Measurements from ENCODE around the gene ACTL6B.

ACTL6B gene

DNA sequence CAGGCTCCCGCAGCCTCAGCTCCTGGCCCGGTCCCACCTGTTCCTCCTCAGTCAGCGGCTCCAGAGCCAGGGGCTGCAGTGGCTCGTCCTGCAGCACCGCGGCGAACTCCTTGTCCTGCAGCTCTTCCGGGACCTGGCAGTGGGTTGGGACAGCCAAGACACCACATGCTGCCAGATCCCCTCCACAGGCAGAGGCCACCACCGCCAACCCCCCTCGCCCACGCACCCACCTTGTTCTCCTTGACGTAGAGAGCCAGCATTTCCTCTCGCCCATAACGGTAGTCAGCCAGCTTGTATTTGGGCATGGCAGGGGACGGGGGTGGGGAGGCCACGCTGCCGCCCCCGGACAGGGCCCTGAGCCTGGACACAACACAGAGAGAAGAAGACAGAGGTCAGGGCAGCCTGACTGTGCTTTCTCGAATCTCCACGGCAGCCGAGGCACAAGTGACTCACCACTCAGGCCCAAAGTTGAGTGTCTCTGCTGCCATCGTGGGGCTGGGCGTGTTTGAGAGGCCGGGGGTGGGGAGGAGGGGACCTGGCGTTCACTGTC lies 31.6 kb upstream of the ACTL6B start:
- no peak overlapping the region for H3K4me3 ChIP-seq (ENCODE audit: low read depth, low read length)
- no peak for TF ChIP-seq MYC (IDR thresholded peaks at IDR 0.05; ENCODE audit: low read depth, low read length)
- TF ChIP-seq, protein P1, sequence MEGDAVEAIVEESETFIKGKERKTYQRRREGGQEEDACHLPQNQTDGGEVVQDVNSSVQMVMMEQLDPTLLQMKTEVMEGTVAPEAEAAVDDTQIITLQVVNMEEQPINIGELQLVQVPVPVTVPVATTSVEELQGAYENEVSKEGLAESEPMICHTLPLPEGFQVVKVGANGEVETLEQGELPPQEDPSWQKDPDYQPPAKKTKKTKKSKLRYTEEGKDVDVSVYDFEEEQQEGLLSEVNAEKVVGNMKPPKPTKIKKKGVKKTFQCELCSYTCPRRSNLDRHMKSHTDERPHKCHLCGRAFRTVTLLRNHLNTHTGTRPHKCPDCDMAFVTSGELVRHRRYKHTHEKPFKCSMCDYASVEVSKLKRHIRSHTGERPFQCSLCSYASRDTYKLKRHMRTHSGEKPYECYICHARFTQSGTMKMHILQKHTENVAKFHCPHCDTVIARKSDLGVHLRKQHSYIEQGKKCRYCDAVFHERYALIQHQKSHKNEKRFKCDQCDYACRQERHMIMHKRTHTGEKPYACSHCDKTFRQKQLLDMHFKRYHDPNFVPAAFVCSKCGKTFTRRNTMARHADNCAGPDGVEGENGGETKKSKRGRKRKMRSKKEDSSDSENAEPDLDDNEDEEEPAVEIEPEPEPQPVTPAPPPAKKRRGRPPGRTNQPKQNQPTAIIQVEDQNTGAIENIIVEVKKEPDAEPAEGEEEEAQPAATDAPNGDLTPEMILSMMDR (IDR thresholded peaks at IDR 0.05; ENCODE audit: low read depth, low read length) = no peak
- TF ChIP-seq POLR2A (IDR thresholded peaks at IDR 0.05; ENCODE audit: extremely low read depth, insufficient read length) = no peak
- no peak for DNase-seq (ENCODE audit: low read depth)

DNA sequence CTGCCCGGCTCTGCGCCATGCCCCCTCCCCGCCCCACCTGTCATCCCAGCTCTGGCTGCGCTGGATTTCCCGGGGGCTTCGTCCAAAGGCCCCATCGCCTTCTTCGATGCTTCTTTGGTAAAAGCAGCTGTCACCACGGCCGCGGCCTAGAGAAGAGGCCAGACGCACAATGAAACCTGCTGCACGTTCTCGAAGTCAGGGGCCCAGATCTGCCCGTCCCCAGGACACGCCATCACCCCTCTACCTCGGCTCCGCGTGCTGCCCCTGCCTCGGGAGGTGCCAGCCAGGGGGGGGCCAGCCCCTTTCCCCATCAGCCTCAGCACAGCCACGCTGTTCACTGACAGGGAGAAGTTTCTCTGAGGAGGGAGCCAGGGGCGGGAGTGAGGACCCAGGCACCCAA lies 31.0 kb upstream of the ACTL6B start:
- H3K4me3 ChIP-seq (ENCODE audit: low read depth, low read length) = no peak overlapping the region
- no peak for DNase-seq (ENCODE audit: low read depth)
- TF ChIP-seq, protein P1 (IDR thresholded peaks at IDR 0.05; ENCODE audit: low read depth, low read length) = no peak
- no peak for TF ChIP-seq MYC (IDR thresholded peaks at IDR 0.05; ENCODE audit: low read depth, low read length)
- TF ChIP-seq, protein P2, sequence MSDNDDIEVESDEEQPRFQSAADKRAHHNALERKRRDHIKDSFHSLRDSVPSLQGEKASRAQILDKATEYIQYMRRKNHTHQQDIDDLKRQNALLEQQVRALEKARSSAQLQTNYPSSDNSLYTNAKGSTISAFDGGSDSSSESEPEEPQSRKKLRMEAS (IDR thresholded peaks at IDR 0.05; ENCODE audit: low read depth, low read length) = no peak
- no peak for TF ChIP-seq POLR2A (IDR thresholded peaks at IDR 0.05; ENCODE audit: extremely low read depth, insufficient read length)

DNA sequence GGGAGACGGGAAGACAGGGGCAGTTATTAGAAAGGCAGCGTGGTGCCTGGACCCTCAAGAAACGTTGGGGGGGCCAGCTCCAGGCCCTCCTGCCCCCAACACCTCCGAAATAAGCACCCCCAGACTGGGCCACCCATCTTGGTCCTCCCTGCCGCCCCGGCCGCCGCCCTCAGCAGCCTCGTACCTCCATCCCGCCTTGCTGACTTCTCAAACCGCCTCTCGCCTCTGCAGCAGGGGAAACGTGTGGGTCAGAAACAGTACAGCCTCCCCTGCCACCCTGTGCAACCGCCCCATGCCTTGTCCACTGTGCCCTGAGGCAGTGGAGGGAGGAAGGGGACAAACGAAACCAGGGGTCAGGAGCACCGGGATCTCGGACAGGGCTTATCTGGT lies 30.6 kb upstream of the ACTL6B start:
- TF ChIP-seq, protein P2 (IDR thresholded peaks at IDR 0.05; ENCODE audit: low read depth, low read length) = no peak
- TF ChIP-seq, protein P1 (IDR thresholded peaks at IDR 0.05; ENCODE audit: low read depth, low read length) = no peak
- TF ChIP-seq MYC (IDR thresholded peaks at IDR 0.05; ENCODE audit: low read depth, low read length) (no peak), POLR2A (IDR thresholded peaks at IDR 0.05; ENCODE audit: extremely low read depth, insufficient read length) (no peak)
- no peak overlapping the region for H3K4me3 ChIP-seq (ENCODE audit: low read depth, low read length)
- no peak for DNase-seq (ENCODE audit: low read depth)

DNA sequence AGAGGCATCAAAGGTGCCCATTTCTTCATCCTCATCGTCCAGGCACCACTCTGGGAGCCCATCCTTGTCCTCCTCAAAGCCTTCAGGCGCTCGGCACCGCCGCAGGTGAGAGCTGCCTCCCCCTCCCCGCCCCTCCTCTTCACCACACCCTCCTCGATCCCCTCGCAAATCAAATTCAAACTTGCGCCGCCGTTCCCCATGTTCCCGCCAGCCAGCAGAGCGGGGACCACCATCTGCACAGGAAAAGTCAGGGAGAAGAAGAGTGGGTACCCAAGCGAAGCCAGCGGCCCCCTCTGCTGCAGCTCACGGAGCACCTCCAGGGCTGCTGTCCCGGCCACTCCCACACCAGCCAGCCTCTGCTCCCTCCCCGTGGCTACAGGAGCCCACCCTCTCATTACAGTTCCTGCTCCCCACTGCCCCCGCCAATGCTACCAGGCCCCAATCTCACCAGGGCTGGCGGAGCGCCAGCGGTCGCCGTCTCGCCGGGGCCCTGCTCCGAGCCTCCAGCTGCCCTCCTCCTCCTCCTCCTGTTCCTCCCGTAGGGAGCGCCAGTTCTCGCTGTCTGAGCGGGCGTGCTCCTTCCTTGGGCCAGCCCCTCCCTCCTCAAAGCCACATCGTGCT lies 30.1 kb upstream of the ACTL6B start:
- no peak for TF ChIP-seq POLR2A (IDR thresholded peaks at IDR 0.05; ENCODE audit: extremely low read depth, insufficient read length)
- no peak for TF ChIP-seq MYC (IDR thresholded peaks at IDR 0.05; ENCODE audit: low read depth, low read length)
- TF ChIP-seq, protein P1 (IDR thresholded peaks at IDR 0.05; ENCODE audit: low read depth, low read length) = no peak
- TF ChIP-seq, protein P2 (IDR thresholded peaks at IDR 0.05; ENCODE audit: low read depth, low read length) = no peak
- DNase-seq (ENCODE audit: low read depth) = no peak
- no peak overlapping the region for H3K4me3 ChIP-seq (ENCODE audit: low read depth, low read length)

DNA sequence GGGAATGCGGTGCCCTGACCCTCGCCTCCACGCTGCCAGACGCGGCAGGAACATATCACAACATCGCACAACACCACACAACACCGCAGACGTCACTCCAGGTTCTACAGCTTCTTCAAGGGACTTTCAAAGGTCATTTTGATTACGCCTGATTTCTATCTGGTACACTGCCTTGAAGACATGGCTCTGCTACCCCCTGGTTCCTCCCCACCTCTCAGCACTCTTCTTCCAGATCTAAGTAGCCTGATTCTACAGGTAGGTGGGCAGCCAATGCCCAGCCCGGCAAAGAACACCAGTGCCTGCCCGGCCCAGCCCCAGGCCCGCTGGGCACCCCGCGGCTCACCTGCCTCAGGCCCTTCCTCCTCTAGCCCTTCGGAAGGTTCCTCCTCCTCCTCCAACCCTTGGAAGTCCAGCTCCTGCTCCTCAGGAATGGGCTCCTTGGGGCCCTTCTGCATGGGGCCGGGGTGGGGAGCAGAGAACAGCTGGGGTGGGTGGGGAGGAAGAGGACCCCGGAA lies 29.4 kb upstream of the ACTL6B start:
- no peak for DNase-seq (ENCODE audit: low read depth)
- no peak overlapping the region for H3K4me3 ChIP-seq (ENCODE audit: low read depth, low read length)
- TF ChIP-seq, protein P2 (IDR thresholded peaks at IDR 0.05; ENCODE audit: low read depth, low read length) = no peak
- TF ChIP-seq POLR2A (IDR thresholded peaks at IDR 0.05; ENCODE audit: extremely low read depth, insufficient read length) (no peak), MYC (IDR thresholded peaks at IDR 0.05; ENCODE audit: low read depth, low read length) (no peak)
- TF ChIP-seq, protein P1 (IDR thresholded peaks at IDR 0.05; ENCODE audit: low read depth, low read length) = no peak
